MCF 10A (cell line): ENCODE results near the gene DLG2. TPM values are rescaled to one million over a fixed set of nuclear protein-coding genes. Genes with fewer than 3 reads are reported as not detected.

Source experiments
- BruUV-seq: library from RNA; stranded (reverse); fragments of 400-500 nt; replicated peaks from 2 replicates; lab custom pipeline; 2021; lab: Mats Ljungman, UMichigan
- CTCF ChIA-PET: fragments of 300-600 bp; sonication (Branson Sonifier 250); formaldehyde crosslinking; extraction: SDS; loops from one replicate; lab custom pipeline; 2021; ENCODE audit warnings: antibody characterized with exemption, inconsistent platforms; lab: Yijun Ruan, JAX
- POLR2A ChIA-PET: fragments of 300-600, 350-650 bp; sonication (Branson Sonifier 250); formaldehyde crosslinking; extraction: SDS; loops from one replicate; lab custom pipeline; 2020; ENCODE audit warnings: antibody characterized with exemption, inconsistent platforms; lab: Yijun Ruan, JAX
- DNase-seq: peaks from one replicate; pipeline ENCODE4 v3.0.0-alpha.2; 2018; ENCODE audit not compliant: unreplicated experiment
- H3K27ac Mint-ChIP-seq: one replicate; pipeline ENCODE4 v1.8.0; 2022; ENCODE audit warnings: mild to moderate bottlenecking, low read depth, mixed read lengths; ENCODE audit not compliant: unreplicated experiment
- H3K27me3 Mint-ChIP-seq: one replicate; pipeline ENCODE4 v1.8.0; 2022; ENCODE audit warnings: mixed read lengths; ENCODE audit not compliant: insufficient read depth, unreplicated experiment
- H3K36me3 Mint-ChIP-seq: one replicate; pipeline ENCODE4 v1.8.0; 2022; ENCODE audit warnings: mild to moderate bottlenecking, moderate library complexity, mixed read lengths; ENCODE audit not compliant: insufficient read depth, unreplicated experiment
- H3K4me1 Mint-ChIP-seq: one replicate; pipeline ENCODE4 v1.8.0; 2022; ENCODE audit warnings: mixed read lengths; ENCODE audit not compliant: insufficient read depth, unreplicated experiment
- H3K4me3 Mint-ChIP-seq: one replicate; pipeline ENCODE4 v1.8.0; 2022; ENCODE audit warnings: mild to moderate bottlenecking, moderate library complexity, mixed read lengths; ENCODE audit not compliant: unreplicated experiment
- H3K9me3 Mint-ChIP-seq: one replicate; pipeline ENCODE4 v1.8.0; 2022; ENCODE audit warnings: mixed read lengths; ENCODE audit not compliant: unreplicated experiment
- CTCF ChIP-seq: fragments of 200-600 bp; IDR thresholded peaks from one replicate; pipeline ENCODE4 v1.8.0; 2022; ENCODE audit warnings: antibody characterized with exemption, mild to moderate bottlenecking; ENCODE audit not compliant: unreplicated experiment
- intact Hi-C: fragments of 100-400 bp; cut with micrococcal nuclease; formaldehyde crosslinking; loops from 2 replicates; pipeline ENCODE4 v1.14.1; 2022
- total RNA-seq: library from RNA; stranded (reverse); gene quantifications from 2 replicates; pipeline ENCODE4 v1.2.3, GENCODE V29; 2022

Gene DLG2
- total RNA-seq, 1 experiment from 2014 or later = 0.26 TPM

- H3K9me3 Mint-ChIP-seq = no peaks in the 10 kb centered on the region
- no peak overlapping the region for H3K27ac Mint-ChIP-seq
- H3K4me3 Mint-ChIP-seq = no peak overlapping the region
- POLR2A ChIA-PET = no interaction called here
- H3K4me1 Mint-ChIP-seq = no peaks in the 10 kb centered on the region
- no peak for TF ChIP-seq CTCF
- intact Hi-C loops = no loop called here
- BruUV-seq = no TSS peak
- peaks cover 6% of the 10 kb centered on the region for H3K27me3 Mint-ChIP-seq
- no peaks in the 10 kb centered on the region for H3K36me3 Mint-ChIP-seq
- CTCF ChIA-PET = interaction anchor here (1.2 kb wide), 1 partner anchor 47 kb away, joined by 3 read pairs; no protein-coding TSS in a partner anchor
- DNase-seq = no peak
Observed at GRCh38 chr11:84829162-84829561, 798.0 kb downstream of the DLG2 start.

GRCh38 chr11:84828616-84829015 is 798.5 kb downstream of the DLG2 start:
- Mint-ChIP-seq H3K9me3 (no peaks in the 10 kb centered on the region), H3K27ac (no peak overlapping the region), H3K4me1 (no peaks in the 10 kb centered on the region), H3K36me3 (no peaks in the 10 kb centered on the region), H3K4me3 (no peak overlapping the region), H3K27me3 (peaks cover 1% of the 10 kb centered on the region)
- CTCF ChIA-PET = interaction anchor here (1.2 kb wide), 1 partner anchor 46 kb away, joined by 3 read pairs; no protein-coding TSS in a partner anchor
- intact Hi-C loops = no loop called here
- POLR2A ChIA-PET = no interaction called here
- BruUV-seq = no TSS peak
- TF ChIP-seq CTCF = no peak
- no peak for DNase-seq

GRCh38 chr11:84825106-84825660 is 802.0 kb downstream of the DLG2 start:
- no peaks in the 10 kb centered on the region for H3K9me3 Mint-ChIP-seq
- no peaks in the 10 kb centered on the region for H3K4me1 Mint-ChIP-seq
- no peak overlapping the region for H3K4me3 Mint-ChIP-seq
- TF ChIP-seq CTCF = no peak
- H3K27me3 Mint-ChIP-seq = no peaks in the 10 kb centered on the region
- no peaks in the 10 kb centered on the region for H3K36me3 Mint-ChIP-seq
- CTCF ChIA-PET = no interaction called here
- intact Hi-C loops = no loop called here
- DNase-seq = no peak
- no peak overlapping the region for H3K27ac Mint-ChIP-seq
- BruUV-seq = no TSS peak
- POLR2A ChIA-PET = no interaction called here

GRCh38 chr11:84824624-84825023 is 802.5 kb downstream of the DLG2 start:
- no peak for TF ChIP-seq CTCF
- H3K4me3 Mint-ChIP-seq = no peak overlapping the region
- no peaks in the 10 kb centered on the region for H3K27me3 Mint-ChIP-seq
- H3K9me3 Mint-ChIP-seq = no peaks in the 10 kb centered on the region
- BruUV-seq = no TSS peak
- H3K36me3 Mint-ChIP-seq = no peaks in the 10 kb centered on the region
- no peak overlapping the region for H3K27ac Mint-ChIP-seq
- H3K4me1 Mint-ChIP-seq = no peaks in the 10 kb centered on the region
- POLR2A ChIA-PET = no interaction called here
- DNase-seq = peak; percentile 32
- CTCF ChIA-PET = interaction anchor here (1.1 kb wide), 1 partner anchor 24 kb away, joined by 3 read pairs; no protein-coding TSS in a partner anchor
- intact Hi-C loops = no loop called here
